Activated naive CD8-positive, alpha-beta T cell (primary cell): ENCODE measurements around the gene PIGO.
A peak's percentile ranks its signal among the peaks of the same experiment; 100 is the strongest.

Source experiments
- H3K27ac Mint-ChIP-seq: one replicate; pipeline ENCODE4 v1.8.0; 2021; ENCODE audit warnings: mixed read lengths
- H3K27me3 Mint-ChIP-seq: one replicate; pipeline ENCODE4 v1.8.0; 2021; ENCODE audit warnings: mixed read lengths
- H3K36me3 Mint-ChIP-seq: one replicate; pipeline ENCODE4 v1.8.0; 2021; ENCODE audit warnings: mixed read lengths
- H3K4me1 Mint-ChIP-seq: one replicate; pipeline ENCODE4 v1.8.0; 2021; ENCODE audit warnings: low read depth, mixed read lengths
- H3K4me3 Mint-ChIP-seq: one replicate; pipeline ENCODE4 v1.8.0; 2021; ENCODE audit warnings: mild to moderate bottlenecking, mixed read lengths
- H3K9me3 Mint-ChIP-seq: one replicate; pipeline ENCODE4 v1.8.0; 2021; ENCODE audit warnings: low read depth, mixed read lengths

The PIGO gene

DNA sequence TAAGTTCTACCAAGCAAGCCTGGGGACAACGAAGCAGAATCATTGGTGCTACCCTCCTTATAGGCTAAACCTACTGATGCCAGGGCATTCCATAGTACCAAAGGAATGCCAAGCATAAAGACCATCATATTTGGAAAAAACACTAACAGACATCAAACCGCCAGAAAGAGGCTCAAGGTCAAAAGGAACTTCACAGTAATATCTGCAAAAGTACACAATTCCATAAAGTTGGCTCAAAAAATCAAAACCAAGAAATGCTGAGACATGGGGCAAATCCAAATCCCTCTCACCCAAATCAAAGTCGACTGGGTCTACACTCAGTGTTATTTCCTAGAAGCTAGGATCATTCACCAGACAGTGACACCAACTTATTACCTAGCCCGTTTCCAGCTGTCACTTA, 27.4 kb downstream of the PIGO start:
- peak overlapping the region; percentile 95 for H3K4me3 Mint-ChIP-seq
- H3K9me3 Mint-ChIP-seq = no peaks in the 10 kb centered on the region
- H3K4me1 Mint-ChIP-seq = peaks cover 53% of the 10 kb centered on the region
- H3K27ac Mint-ChIP-seq = peak overlapping the region; percentile 81
- H3K36me3 Mint-ChIP-seq = peaks cover 17% of the 10 kb centered on the region
- no peaks in the 10 kb centered on the region for H3K27me3 Mint-ChIP-seq

DNA sequence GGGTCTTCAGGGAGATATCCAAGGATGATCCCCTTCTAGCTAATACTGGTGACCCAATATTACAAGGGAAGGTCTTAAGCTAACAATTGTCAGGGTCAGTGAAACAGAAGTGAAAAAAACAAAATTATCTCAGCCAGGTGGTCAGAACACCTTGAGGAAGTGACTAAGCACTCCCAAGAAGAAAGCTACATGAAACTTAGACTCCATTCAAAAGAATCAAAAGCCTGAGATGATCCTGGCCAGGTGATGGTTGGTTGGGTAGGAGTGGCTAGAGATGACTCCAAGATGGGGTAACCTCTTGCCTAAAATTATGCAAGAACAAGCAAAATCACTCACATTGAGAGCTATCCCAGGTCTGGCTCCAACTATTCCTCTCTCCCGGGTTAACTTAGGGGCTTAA, 29.3 kb downstream of the PIGO start:
- Mint-ChIP-seq H3K27ac (peak overlapping the region; percentile 71), H3K36me3 (peaks cover 21% of the 10 kb centered on the region), H3K4me3 (no peak overlapping the region)

DNA sequence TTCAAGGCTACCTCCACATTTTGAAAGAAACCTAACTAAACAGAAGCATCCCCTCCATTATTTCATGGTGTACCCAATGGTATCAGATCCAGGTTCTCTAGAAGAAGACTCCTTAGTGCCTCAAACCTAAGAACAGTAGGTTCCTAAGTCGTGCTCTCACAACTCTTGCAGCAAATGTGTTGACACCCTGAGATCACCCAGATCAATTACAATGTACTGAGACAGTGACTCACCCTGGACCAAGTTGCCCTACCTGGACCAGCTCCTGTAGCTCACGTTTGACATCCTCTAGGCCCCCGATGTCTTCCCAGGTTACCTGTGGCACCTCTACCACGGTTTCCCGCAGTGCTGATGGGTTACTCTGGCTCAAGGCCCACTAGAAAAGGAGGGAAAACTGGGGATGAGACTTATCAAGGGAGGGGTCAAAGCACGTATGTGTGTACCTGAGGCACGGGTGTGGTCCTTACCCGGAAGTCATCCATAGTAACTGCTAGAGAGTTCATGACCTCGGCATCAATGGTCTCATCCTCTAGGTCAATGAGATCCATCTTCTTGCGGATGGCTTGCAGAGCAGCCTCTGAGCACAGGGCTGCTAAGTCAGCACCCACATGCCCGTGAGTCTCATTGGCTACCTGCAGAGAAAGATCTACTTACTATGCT, 35.7 kb downstream of the PIGO start:
- Mint-ChIP-seq H3K4me3 (no peak overlapping the region), H3K27ac (no peak overlapping the region), H3K36me3 (peaks cover 16% of the 10 kb centered on the region), H3K27me3 (no peaks in the 10 kb centered on the region), H3K4me1 (peaks cover 2% of the 10 kb centered on the region), H3K9me3 (no peaks in the 10 kb centered on the region)

More for the DNA sequence above, 29.3 kb downstream of the PIGO start:
- peaks cover 44% of the 10 kb centered on the region for H3K4me1 Mint-ChIP-seq
- H3K9me3 Mint-ChIP-seq = no peaks in the 10 kb centered on the region
- H3K27me3 Mint-ChIP-seq = no peaks in the 10 kb centered on the region

DNA sequence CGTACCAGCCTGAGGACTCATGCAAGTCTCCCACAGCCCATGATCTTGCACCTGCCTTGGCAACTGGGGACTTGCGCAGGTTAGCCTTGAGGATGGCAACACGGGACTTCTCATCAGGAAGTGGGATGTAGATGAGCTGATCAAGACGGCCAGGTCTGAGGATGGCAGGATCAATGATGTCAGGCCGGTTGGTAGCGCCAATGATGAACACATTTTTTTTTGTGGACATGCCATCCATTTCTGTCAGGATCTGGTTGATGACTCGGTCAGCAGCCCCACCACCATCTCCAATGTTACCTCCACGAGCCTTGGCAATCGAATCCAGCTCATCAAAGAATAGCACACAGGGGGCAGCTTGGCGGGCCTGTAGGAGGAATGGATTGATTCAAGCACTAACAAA, 37.0 kb downstream of the PIGO start:
- peaks cover 2% of the 10 kb centered on the region for H3K4me1 Mint-ChIP-seq
- H3K27ac Mint-ChIP-seq = no peak overlapping the region
- no peaks in the 10 kb centered on the region for H3K9me3 Mint-ChIP-seq
- peaks cover 25% of the 10 kb centered on the region for H3K36me3 Mint-ChIP-seq
- H3K4me3 Mint-ChIP-seq = no peak overlapping the region
- no peaks in the 10 kb centered on the region for H3K27me3 Mint-ChIP-seq

DNA sequence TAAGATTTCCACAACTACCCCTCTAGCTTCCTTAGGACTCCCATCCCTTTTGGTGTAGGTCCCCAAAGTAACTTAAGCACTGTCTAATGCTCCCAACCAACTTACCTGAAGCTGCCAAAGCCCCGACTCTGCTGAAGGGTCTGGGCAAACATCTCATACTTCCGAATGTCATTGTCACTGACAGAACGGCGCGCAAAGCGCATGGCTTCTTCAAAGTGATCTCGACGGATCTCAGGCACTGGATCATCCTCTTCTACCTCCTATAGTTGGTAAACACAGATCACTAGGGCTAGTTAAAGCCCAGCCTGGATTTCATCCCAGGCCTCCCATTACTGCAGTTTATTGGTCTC, 39.1 kb downstream of the PIGO start:
- H3K36me3 Mint-ChIP-seq = peaks cover 21% of the 10 kb centered on the region
- no peak overlapping the region for H3K27ac Mint-ChIP-seq

DNA sequence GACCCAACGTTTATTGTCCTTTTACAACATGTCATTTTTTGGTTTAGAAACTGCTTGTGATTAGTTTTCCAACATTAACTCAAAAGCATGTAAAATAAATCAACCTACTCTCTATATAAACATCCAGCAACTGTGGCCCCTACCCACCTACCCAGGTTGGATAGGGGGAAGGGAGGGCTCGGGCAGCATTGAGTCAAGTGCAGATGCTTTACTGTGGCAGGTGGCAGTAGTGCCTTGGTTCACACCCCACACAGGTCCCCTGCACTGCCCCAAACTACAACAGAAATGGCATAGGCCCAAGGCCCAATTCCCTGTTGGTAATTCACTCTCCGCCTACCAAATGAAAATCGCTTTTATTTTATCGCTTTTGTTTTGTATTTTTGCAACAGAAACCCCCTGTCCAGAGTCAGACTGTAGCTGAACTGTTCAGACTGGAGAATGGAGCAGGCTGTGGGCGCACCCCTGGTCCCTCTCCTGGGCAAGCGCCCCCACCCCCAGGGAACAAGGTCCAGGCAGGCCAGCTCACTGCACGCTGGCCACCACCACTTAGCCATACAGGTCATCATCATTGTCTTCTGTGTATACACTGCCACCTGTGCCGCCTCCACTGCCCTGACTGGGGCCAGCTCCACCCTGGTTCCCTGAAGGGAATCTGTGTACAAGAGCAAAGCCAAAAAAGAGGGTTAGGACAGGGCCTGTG, 39.7 kb downstream of the PIGO start:
- no peaks in the 10 kb centered on the region for H3K4me1 Mint-ChIP-seq
- H3K9me3 Mint-ChIP-seq = no peaks in the 10 kb centered on the region
- H3K27ac Mint-ChIP-seq = no peak overlapping the region
- no peaks in the 10 kb centered on the region for H3K27me3 Mint-ChIP-seq
- peaks cover 21% of the 10 kb centered on the region for H3K36me3 Mint-ChIP-seq
- no peak overlapping the region for H3K4me3 Mint-ChIP-seq

More for the DNA sequence above, 39.1 kb downstream of the PIGO start:
- Mint-ChIP-seq H3K4me3 (no peak overlapping the region), H3K4me1 (no peaks in the 10 kb centered on the region), H3K9me3 (no peaks in the 10 kb centered on the region), H3K27me3 (no peaks in the 10 kb centered on the region)

DNA sequence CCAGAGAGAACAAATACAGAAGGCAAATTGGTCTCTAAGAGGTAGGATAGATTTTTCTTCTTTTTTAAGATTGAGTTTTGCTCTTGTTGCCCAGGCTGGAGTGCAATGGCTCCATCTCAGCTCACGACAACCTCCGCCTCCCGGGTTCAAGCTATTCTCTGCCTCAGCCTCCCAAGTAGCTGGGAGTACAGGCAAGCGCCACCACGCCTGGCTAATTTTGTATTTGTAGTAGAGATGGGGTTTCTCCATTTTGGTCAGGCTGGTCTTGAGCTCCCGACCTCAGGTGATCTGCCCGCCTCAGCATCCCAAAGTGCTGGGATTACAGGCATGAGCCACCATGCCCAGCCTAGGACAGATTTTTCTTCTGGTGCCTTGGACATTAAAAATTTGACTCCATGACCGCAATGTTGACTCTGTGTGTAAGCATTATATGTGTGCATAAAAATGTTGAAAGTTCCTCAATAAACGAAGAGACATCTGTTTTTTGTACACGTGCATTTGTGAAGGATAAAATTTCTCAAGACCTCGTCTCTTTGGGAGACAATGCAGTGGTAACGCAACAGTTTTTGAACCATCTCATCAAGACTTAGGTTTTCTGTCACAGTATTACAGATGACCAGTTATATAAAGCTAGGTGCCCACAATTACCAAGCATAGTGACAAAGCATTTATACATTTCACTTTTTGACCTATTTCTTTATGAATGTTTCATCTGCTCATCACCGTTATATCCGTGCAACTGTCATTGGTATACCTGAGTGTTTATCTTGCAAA, 41.3 kb downstream of the PIGO start:
- Mint-ChIP-seq H3K9me3 (no peaks in the 10 kb centered on the region), H3K27me3 (no peaks in the 10 kb centered on the region), H3K4me3 (no peak overlapping the region), H3K27ac (peak overlapping the region; percentile 7), H3K36me3 (peaks cover 26% of the 10 kb centered on the region), H3K4me1 (no peaks in the 10 kb centered on the region)

DNA sequence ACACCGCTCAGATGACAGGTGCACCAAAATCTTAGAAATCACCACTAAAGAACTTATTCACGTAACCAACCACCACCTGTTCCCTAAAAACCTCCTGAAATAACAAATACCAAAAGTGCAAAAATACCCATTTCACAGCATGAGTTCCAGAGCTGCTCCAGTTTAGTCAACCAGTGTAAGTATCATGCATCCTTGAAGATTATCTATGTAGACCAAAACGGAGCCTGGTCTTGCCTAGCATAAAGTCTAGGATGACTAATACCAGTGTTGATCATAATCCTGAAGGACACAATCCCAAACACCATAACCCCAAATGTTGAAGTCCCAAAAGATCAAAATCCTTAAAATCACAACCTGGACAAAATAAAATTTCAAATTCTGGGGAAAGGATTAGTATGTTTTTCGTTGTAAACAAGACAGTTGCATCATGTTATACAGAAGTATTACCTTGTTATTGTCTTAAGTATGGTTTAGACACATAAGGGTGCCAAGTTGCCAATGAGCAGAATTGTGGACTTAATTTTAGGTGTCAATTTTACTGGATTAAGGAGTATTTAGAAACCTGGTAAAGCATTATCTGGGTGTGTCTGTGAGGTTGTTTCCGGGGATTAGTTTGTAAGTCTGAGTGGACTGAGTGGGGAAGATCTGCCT, 42.1 kb downstream of the PIGO start:
- Mint-ChIP-seq H3K4me1 (no peaks in the 10 kb centered on the region), H3K36me3 (peaks cover 24% of the 10 kb centered on the region), H3K27ac (peak overlapping the region; percentile 7), H3K27me3 (no peaks in the 10 kb centered on the region), H3K4me3 (no peak overlapping the region), H3K9me3 (no peaks in the 10 kb centered on the region)

DNA sequence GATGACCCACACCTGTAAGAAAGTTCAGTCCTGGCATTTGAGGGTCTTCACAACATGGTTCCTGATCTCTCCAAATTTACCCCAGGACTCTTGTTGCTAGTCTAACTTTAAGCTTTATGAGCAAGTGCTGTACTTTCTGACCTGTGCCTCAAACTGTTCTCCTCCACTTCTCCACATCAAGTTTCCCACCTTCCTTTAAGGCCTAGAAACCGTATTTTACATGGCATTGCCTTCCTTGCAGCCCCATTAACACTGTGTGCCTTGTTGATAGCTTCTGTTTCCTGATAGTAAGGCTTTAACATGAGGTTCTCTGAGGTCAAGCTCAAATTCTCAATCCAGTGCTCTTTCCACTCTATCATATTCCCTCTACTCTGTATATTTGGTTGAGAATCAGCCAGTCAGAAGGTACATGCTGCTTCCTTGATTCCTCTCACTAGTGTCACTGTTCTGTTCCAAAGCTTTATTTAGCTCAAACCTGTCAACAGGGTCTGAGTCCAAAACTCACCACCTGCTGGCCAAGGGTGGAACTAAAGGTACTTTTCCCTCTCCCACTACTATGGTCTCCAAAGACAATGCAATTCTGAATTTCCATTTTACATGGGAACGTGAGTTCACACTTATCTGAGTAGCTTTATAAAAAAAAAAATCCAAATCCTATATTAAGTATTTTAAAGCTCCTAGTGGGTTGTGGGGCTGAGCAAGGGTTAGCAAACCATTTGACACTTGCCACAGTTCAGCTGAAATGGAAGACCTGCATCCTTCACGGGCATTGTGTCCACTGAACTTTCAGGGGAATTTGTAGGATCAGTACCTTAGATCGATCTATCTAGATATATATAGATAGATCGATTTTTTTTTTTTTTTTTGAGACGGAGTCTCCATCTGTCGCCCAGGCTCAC, 45.1 kb downstream of the PIGO start:
- no peaks in the 10 kb centered on the region for H3K9me3 Mint-ChIP-seq
- H3K4me3 Mint-ChIP-seq = no peak overlapping the region
- H3K27ac Mint-ChIP-seq = peak overlapping the region; percentile 2
- no peaks in the 10 kb centered on the region for H3K4me1 Mint-ChIP-seq
- H3K27me3 Mint-ChIP-seq = no peaks in the 10 kb centered on the region
- peaks cover 21% of the 10 kb centered on the region for H3K36me3 Mint-ChIP-seq

DNA sequence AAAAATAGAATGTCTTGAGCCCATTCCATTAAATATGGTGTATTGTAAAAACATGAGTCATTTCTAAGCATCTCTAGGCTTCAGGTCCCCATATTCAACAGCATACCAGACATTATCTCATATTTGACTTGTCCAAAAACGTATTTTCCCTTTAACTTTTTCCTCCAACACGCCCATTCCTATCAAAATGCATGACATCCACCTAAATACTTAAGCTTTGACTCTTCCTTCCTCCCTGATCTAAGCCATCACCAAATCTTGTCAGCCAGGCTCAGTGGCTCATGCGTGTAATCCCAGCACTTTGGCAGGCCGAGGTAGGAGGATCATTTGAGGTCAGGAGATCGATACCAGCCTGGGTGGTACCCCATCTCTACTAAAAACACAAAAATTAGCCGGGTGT, 47.9 kb downstream of the PIGO start:
- H3K36me3 Mint-ChIP-seq = peaks cover 17% of the 10 kb centered on the region
- no peak overlapping the region for H3K4me3 Mint-ChIP-seq
- no peaks in the 10 kb centered on the region for H3K9me3 Mint-ChIP-seq
- H3K27ac Mint-ChIP-seq = peak overlapping the region; percentile 34
- H3K4me1 Mint-ChIP-seq = no peaks in the 10 kb centered on the region
- H3K27me3 Mint-ChIP-seq = no peaks in the 10 kb centered on the region

DNA sequence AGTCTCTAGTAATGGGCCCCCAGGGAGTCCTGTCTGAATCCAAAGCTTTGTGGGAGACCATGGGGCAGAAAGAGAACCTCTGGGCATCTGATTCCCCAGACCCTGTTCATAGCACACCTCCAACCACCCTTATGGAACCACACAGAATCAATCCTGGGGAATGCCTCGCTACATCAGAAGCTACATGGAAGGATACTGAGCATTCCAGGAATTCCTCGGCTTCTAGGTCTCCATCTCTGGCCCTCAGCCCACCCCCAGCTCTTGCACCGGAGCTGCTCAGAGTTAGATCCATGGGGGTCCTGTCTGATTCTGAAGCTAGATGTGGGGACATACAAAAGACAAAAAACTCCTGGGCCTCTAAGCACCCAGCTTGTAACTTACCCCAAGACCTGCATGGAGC, 52.3 kb downstream of the PIGO start:
- Mint-ChIP-seq H3K27me3 (no peaks in the 10 kb centered on the region), H3K27ac (no peak overlapping the region), H3K9me3 (no peaks in the 10 kb centered on the region), H3K36me3 (peaks cover 20% of the 10 kb centered on the region), H3K4me1 (no peaks in the 10 kb centered on the region), H3K4me3 (no peak overlapping the region)

DNA sequence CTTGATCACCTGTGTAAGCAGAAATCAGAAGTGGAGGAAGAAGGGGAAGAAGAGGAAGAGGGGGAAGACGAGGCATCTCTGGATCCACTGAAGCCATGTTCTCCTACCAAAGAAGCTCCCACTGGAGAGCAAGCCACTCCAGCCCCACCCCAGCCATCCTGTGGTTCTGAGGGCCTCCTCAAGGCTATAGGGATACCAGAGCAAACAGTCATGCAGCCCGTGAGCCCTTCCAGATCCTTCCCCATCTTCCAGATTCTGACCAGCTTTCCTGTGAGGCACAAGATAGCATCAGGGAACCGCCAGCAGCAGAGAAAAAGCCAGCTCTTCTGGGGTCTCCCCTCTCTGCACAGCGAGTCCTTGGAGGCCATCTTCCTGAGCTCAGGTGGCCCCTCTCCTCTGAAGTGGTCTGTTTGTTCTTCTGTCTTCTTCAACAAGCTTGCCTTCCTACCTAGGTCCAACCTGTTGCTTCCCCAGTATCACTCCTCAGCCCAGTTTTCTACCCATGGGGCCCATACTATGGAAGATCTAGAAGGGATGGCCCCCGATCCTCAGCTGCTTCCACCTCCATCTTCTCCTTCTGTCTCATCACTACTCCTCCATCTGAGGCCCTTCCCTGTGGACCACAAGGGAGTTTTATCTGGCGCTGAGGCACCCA, 53.4 kb downstream of the PIGO start:
- H3K36me3 Mint-ChIP-seq = peaks cover 12% of the 10 kb centered on the region
- H3K4me1 Mint-ChIP-seq = no peaks in the 10 kb centered on the region
- no peak overlapping the region for H3K27ac Mint-ChIP-seq
- H3K27me3 Mint-ChIP-seq = no peaks in the 10 kb centered on the region
- no peaks in the 10 kb centered on the region for H3K9me3 Mint-ChIP-seq
- H3K4me3 Mint-ChIP-seq = no peak overlapping the region

DNA sequence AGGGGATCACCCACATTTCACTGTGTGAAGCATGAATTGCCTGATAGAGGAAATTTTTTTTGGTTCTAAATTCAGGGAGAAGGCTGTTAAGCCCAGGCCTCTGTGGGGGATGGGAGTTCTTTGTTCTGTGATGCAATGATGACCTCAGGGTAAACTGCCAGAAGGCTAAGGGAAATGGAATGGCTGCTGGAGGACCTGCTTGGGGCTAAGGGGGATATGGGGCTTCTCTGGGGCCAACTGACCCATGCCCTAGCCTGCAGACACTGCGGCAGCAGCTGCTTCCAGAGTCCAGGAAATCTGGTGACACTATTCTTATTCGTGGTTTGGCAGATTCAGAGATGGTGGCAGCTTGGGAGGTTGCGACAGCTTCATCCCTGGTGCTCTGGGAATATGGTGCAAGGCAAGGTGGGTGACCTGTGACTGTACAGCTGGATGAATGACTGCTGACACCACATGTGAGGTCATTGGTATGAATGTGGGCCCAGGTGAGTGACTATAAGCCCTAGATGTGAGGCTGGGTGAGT, 54.2 kb downstream of the PIGO start:
- H3K9me3 Mint-ChIP-seq = no peaks in the 10 kb centered on the region
- peaks cover 12% of the 10 kb centered on the region for H3K36me3 Mint-ChIP-seq
- H3K4me3 Mint-ChIP-seq = no peak overlapping the region
- no peak overlapping the region for H3K27ac Mint-ChIP-seq
- H3K4me1 Mint-ChIP-seq = no peaks in the 10 kb centered on the region
- no peaks in the 10 kb centered on the region for H3K27me3 Mint-ChIP-seq
